ENCODE results near the gene ANKRD39. TPM values are rescaled to one million over a fixed set of nuclear protein-coding genes. Genes with fewer than 3 reads are reported as not detected.

ANKRD39 gene
- total and polyA plus RNA-seq, 2 of the 4 experiments (the other 2 are of a cell fraction), result 12.5 to 17.0 TPM

- in situ Hi-C loops (cut with MboI; ENCODE audit: low sequenced_read_pairs) (no loop called here), dilution Hi-C loops (cut with HindIII; ENCODE audit: low sequenced_read_pairs, unreplicated experiment) (no loop called here), intact Hi-C loops (cut with micrococcal nuclease) (loop anchor here (5.0 kb wide), 1 partner anchor 43 kb away; the partner anchor contains the start of gene CNNM4)
- H2AK5ac ChIP-seq (ENCODE audit: low read depth, low read length), result no peak overlapping the region
- H2AFZ ChIP-seq (replicated peaks; ENCODE audit: low read length, poor library complexity), result no peak overlapping the region
- H3K79me1 ChIP-seq (ENCODE audit: low read depth in 1 of 2, low read length in 2 of 2), result no peaks in the 10 kb centered on the region
- H4K20me1 ChIP-seq (ENCODE audit: insufficient read depth, low read length), result no peaks in the 10 kb centered on the region
- H2BK120ac ChIP-seq (ENCODE audit: low read depth, low read length), result no peak overlapping the region
- H3K18ac ChIP-seq (ENCODE audit: low read depth, low read length), result no peak overlapping the region
- H2BK20ac ChIP-seq (ENCODE audit: low read depth, low read length), result no peak overlapping the region
- no peak overlapping the region for H3K27ac ChIP-seq (ENCODE audit: insufficient read depth, low read length)
- no peak overlapping the region for H3K9ac ChIP-seq (ENCODE audit: low read depth, low read length)
- no peak overlapping the region for H2BK15ac ChIP-seq (ENCODE audit: low read depth, low read length)
- H3K14ac ChIP-seq (replicated peaks; ENCODE audit: low read depth, low read length), result no peak overlapping the region
- DNase-seq, result no peak
- H3K4me1 ChIP-seq (ENCODE audit: control insufficient read depth, insufficient read depth, low read length), result no peaks in the 10 kb centered on the region
- CTCF ChIA-PET, result no interaction called here
- H3K4me2 ChIP-seq (ENCODE audit: low read depth, low read length), result no peak overlapping the region
- no peak overlapping the region for H3K4ac ChIP-seq (ENCODE audit: low read depth, low read length)
- no peak for TF ChIP-seq MAZ (IDR thresholded peaks at IDR 0.05; ENCODE audit: borderline replicate concordance, low read depth, low read length)
- TF ChIP-seq RFX5 (IDR thresholded peaks at IDR 0.05; ENCODE audit: low read depth, low read length), result no peak
- TF ChIP-seq RAD21 (IDR thresholded peaks at IDR 0.05; ENCODE audit: low read length), result no peak
- TF ChIP-seq, protein P1, sequence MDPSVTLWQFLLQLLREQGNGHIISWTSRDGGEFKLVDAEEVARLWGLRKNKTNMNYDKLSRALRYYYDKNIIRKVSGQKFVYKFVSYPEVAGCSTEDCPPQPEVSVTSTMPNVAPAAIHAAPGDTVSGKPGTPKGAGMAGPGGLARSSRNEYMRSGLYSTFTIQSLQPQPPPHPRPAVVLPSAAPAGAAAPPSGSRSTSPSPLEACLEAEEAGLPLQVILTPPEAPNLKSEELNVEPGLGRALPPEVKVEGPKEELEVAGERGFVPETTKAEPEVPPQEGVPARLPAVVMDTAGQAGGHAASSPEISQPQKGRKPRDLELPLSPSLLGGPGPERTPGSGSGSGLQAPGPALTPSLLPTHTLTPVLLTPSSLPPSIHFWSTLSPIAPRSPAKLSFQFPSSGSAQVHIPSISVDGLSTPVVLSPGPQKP (IDR thresholded peaks at IDR 0.05; ENCODE audit: borderline replicate concordance, low read depth, low read length), result no peak
- TF ChIP-seq CHD1 (IDR thresholded peaks at IDR 0.05; ENCODE audit: low read depth, low read length), result no peak
- no peak for TF ChIP-seq POLR2A (IDR thresholded peaks at IDR 0.05; ENCODE audit: low read depth, low read length)
- no peak for TF ChIP-seq SMC3 (IDR thresholded peaks at IDR 0.05; ENCODE audit: low read depth, low read length)
- TF ChIP-seq, protein P2, sequence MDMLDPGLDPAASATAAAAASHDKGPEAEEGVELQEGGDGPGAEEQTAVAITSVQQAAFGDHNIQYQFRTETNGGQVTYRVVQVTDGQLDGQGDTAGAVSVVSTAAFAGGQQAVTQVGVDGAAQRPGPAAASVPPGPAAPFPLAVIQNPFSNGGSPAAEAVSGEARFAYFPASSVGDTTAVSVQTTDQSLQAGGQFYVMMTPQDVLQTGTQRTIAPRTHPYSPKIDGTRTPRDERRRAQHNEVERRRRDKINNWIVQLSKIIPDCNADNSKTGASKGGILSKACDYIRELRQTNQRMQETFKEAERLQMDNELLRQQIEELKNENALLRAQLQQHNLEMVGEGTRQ (IDR thresholded peaks at IDR 0.05; ENCODE audit: low read depth, low read length), result no peak
- no peak for TF ChIP-seq CEBPB (IDR thresholded peaks at IDR 0.05; ENCODE audit: low read depth, low read length)
- TF ChIP-seq MAFK (IDR thresholded peaks at IDR 0.05; ENCODE audit: low read depth, low read length), result no peak
- TF ChIP-seq MXI1 (IDR thresholded peaks at IDR 0.05; ENCODE audit: borderline replicate concordance, low read depth, low read length), result no peak
- TF ChIP-seq BHLHE40 (IDR thresholded peaks at IDR 0.05; ENCODE audit: low read depth, low read length), result no peak
- TF ChIP-seq, protein P3, sequence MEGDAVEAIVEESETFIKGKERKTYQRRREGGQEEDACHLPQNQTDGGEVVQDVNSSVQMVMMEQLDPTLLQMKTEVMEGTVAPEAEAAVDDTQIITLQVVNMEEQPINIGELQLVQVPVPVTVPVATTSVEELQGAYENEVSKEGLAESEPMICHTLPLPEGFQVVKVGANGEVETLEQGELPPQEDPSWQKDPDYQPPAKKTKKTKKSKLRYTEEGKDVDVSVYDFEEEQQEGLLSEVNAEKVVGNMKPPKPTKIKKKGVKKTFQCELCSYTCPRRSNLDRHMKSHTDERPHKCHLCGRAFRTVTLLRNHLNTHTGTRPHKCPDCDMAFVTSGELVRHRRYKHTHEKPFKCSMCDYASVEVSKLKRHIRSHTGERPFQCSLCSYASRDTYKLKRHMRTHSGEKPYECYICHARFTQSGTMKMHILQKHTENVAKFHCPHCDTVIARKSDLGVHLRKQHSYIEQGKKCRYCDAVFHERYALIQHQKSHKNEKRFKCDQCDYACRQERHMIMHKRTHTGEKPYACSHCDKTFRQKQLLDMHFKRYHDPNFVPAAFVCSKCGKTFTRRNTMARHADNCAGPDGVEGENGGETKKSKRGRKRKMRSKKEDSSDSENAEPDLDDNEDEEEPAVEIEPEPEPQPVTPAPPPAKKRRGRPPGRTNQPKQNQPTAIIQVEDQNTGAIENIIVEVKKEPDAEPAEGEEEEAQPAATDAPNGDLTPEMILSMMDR (conservative IDR thresholded peaks at IDR 0.05; ENCODE audit: low read depth, low read length), result no peak
- ATAC-seq (ENCODE audit: low read depth), result no peak
- no peak overlapping the region for H2AK9ac ChIP-seq (replicated peaks; ENCODE audit: low read depth, low read length, poor library complexity)
- no TSS peak for BruUV-seq (replicated peaks)
- no peak overlapping the region for H3K23ac ChIP-seq (ENCODE audit: low read depth, low read length)
- no peaks in the 10 kb centered on the region for H3K9me3 ChIP-seq (ENCODE audit: control insufficient read depth, insufficient read depth, low read length)
- POLR2A ChIA-PET (ENCODE audit: unreplicated experiment), result no interaction called here
- H4K5ac ChIP-seq (ENCODE audit: low read depth, low read length), result no peak overlapping the region
- peaks cover 1% of the 10 kb centered on the region; the same call in 1 of the 2 replicates for H3K36me3 ChIP-seq (ENCODE audit: control insufficient read depth, insufficient read depth, low read length)
- H3K27me3 ChIP-seq (ENCODE audit: control insufficient read depth, insufficient read depth, low read length), result no peaks in the 10 kb centered on the region
- H3K4me3 ChIP-seq (ENCODE audit: insufficient read depth, low read depth, low read length), result no peak overlapping the region
- H4K91ac ChIP-seq (ENCODE audit: insufficient read depth, low read depth, low read length), result no peak overlapping the region
- H3K9me1 ChIP-seq (ENCODE audit: insufficient read depth, low read length), result peaks cover 4% of the 10 kb centered on the region; the same call in 1 of the 2 replicates
- no peak overlapping the region for H2BK5ac ChIP-seq (ENCODE audit: low read depth, low read length, poor library complexity, severe bottlenecking)
- no peak overlapping the region for H4K8ac ChIP-seq (ENCODE audit: low read depth in 2 of 2, low read length in 2 of 2)
- no peak overlapping the region for H3K56ac ChIP-seq (ENCODE audit: extremely low read depth, insufficient read depth, low read length)
Measured at GRCh38 chr2:96804986-96805385, 52.8 kb downstream of the ANKRD39 start.

Measured in IMR-90 (cell line).